Stimulated activated CD8-positive, alpha-beta memory T cell treated with anti-CD3 and anti-CD28 coated beads, Interleukin-4, amount 100 ng/mL, for 4 hours (primary cell): ENCODE results near the gene ACOX3.

Experiments
- DNase-seq, 2 donors: peaks; one replicate each; pipeline ENCODE4 v3.0.0-alpha.2; 2020; ENCODE audit warnings: low read depth in 2 of 2, low spot score in 1 of 2

ACOX3 gene

DNA sequence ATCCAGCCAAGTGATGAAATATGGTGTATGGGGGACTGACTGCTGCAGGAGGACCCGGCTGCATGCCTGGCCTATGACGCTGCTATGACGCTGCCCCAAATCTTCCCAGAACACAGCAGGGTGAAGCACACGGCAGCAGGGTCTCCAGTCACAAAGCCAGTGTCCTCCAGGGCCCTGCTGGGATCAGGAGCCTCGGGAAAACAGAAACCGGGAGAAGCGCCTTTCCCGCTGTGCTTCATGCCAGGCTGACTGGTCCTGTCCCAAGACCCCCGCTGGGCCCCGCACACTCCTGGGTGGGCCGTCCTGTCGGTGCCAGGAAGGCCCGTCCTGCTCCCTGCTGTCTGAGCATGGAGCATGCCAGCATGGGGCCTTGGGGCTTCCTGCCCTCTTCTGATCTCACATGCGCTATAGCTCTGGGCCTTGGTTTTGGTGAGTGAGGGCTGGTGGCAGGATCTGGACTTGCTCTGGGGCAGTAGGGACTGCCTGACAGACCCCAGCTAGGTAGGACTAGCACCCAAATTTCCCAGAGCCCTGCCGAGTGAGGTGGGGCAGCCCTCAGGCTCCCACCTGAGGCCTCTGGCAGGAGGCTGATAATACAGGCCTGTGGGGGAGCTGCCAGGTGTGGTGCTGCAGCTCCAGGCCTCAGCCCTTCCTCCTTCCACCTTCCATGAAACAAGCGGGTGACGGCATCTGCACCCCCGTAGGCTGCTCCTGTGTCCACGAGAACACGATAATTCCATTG is 64.0 kb downstream of the ACOX3 start:
- no peak for DNase-seq

DNA sequence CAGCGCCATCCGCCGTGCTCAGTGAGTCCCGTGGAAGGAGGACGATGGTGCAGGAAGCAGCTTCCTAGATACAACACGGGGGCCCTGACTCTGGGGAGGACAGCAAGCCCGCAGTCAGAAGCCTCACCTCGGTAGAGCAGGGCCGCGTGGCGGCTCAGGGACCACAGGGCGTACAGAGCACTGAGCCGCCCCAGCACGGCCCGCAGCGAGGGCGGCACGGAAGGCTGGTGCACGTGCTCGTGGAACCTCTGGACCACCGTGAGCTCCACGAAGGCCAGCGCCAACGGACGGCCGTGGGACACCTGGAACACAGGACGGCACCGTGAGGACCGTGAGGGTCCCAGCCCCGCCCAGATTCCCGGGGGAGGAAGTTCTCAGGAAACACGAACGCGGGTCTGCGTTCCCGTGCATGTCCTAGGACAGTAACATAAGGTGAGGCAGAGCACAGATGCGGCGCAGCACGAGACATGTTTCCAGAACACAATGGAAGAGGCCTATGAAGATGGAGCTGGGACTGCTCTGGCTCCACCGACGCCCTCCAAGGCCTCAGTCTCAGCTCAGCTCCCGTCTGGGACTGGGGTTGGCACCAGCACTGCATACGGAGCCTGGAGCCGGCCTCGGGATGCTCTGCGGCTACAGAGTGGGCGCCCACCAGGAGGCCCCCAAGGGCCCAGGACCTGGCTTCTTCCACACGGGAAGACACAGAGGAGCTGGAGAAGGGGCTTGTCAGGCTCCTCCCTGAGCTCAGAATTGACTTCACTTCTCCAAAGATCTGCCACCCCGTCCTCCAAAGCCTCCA is 65.5 kb downstream of the ACOX3 start:
- DNase-seq = no peak

DNA sequence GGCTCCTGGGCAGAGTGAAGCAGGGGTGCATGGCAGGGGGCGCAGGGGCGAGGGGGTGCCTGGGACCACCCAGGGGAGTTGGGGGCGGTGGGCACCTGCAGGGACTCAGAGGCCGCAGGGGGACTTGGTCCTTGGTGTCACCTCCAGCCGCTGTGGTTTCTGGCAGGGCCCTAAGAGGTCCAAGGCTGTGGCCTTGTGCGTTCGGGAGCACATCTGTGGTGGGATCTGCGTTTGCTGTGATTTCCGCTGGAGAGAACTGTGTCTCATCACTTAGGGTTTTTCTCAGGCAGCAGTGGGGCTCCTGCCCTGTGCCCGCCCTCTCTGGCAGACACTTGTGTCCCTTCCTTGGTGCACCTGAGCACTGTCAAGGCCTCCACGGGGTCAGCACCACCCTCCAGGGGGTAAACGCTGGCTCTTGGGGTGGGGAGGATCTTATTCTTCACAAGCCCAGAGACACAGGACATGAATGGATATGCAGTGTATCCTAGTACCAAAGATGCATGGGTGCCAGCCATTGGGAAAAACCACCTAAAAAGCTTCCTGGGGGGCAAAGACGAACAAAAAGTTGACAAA is 66.5 kb downstream of the ACOX3 start:
- no peak for DNase-seq

DNA sequence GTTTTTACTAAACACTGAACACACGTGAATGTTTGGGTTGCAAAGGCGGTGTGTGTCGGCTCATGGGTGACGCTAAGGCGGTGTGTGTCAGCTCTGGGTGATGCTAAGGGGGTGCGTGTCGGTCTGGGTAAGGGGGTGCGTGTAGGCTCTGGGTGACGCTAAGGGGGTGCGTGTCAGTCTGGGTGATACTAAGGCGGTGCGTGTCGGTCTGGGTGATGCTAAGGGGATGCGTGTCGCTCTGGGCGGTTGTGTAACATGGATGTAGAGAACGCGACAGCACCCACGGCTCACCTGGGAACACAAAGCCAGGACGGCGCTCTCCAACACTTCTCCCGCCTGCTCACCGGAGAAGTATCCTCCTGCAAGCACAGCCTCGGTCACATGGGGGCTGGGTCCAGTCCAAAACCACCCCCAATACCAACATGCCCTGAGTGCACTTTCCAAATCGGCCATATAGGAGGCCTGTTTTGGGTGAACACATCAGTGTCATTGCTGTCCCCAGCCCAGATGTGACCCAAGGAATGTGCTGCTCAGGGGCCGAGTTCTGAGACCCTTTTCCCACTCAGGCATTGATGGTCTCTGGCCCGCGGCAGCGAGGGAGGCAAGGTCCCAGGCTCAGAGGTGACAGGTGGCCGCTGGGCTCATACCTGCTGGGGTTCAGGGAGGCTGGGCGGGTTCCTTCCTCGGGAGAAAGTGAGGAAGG is 67.1 kb downstream of the ACOX3 start:
- no peak for DNase-seq

DNA sequence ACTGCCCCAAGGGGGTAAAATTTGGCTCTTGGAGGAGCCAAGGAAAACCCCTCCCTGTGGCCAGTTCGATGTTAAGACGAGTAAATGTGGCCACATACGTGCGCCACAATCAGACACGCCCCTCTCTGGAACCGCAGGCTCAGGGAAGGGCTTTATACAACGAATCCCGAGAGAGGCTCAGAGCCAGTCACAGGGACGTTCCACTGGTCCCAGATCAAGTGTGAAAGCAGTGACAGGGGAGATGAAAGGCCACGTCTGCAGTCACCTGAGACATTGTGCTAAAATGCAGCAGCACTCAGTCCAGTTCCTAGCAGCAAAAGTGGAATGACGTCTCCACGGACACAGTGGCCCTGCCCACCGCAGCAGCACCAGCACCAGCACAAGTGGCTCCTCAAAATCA is 68.0 kb downstream of the ACOX3 start:
- DNase-seq = no peak

- DNase-seq = no peak
Observed at GRCh38 chr4:8371596-8371995, 68.9 kb downstream of the ACOX3 start.

DNA sequence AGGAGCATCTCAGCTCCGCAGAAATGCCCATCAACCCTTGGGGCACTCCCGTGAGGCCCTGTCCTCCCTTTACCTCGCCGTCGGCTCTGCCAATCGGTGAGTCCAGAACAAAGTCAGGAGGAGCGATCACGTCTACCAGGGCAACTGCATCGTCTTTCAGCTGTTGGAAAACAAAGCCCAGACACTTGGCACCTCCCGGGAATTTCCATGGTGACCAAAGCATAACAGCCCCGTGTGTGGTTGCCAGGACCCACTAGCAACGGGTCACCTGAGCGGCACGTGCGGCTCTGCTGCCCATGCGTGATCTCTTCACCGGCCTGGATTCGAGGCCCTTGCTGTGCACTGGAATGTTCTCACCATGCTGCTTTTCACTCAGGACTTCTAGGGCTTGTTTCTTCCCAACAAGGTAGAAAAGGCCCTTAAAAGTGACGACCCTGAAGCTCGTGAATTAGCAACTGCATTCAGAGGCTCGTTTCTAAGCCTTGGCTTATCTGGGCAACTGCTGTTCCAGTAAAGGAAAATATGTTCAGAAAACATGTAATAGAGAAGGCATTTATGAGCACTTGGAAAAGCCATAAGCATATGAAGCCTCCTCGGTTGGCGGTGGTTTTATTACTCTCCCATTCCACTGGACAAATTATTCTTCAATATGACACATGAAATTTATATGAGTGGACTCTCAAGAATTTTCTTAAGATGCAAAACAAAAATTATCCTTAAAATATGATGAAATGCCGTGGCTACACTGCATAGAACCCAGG is 69.5 kb downstream of the ACOX3 start:
- DNase-seq = no peak

- DNase-seq = no peak
Observed at GRCh38 chr4:8370106-8370787, 70.3 kb downstream of the ACOX3 start.

DNA sequence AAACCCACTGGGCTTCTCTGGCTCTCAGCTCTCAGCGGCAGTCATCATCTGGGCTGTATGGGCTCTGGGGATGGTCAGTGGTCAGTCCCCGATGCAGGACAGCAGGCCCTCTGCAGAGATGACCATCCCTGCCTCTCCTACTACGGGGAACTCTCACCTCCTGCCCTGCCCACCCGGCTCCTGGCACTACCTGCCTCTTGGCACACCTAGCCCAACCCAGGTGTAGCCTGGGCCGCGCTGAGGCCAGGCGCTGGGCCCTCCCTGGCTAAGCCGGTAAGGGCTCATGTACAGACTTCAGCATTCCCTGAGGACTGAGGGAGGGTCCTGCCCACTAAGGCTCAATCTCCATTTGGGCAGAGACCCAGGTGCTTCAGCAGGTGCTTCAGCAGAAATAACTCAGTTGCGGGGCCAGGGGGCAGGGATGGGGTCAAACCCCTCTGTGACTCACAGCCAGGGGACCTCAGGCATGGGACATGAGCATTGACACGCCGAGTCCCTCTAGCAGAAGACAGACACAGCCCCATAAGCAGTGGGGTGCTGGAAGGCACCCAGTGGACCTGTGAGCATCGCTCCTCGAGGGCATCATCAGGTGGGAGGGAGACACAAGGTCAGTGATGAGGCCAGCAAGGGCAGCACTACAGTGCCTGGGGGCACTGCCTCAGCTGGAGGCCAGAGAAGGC is 71.0 kb downstream of the ACOX3 start:
- no peak for DNase-seq

- no peak for DNase-seq
Observed at GRCh38 chr4:8368998-8369397, 71.5 kb downstream of the ACOX3 start.

DNA sequence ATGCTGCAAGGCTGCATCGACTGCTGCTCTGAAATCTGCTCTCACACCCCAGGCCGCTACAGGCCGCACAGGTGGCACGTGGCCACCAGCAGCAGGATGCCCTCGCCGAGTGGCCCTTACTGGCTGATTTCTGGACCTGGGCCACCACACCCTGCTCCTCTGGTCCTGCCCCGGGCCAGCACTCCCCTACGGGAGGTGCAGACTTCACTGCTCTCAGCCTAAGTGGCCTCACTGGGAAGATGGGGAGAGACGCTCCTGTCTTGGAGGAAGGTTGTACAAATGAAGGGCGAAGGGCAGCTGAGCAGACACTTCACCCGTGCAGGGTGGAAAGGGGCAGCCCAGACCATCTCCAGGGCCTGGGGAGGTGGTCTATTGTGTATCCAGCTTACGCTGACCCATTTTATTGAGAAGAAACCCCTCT is 72.5 kb downstream of the ACOX3 start:
- no peak for DNase-seq

DNA sequence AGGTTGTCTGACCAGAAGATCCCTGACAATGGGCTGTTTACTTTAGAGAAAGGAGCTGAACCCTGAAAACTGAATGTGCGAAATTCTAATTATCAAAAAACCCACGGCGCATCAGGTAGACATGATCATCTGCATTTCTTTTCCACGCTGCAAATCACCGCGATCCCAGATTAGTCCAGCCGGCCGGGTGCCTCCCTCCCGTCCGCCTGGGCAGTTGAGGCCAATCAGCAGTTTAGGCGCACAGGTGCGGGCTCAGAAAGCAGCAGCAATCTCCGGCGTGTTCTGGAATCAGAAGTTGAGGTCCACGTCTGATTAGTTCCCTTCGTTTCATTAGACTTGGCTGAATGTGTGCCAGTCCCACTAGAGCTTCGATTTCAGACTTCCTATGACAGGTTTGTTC is 73.9 kb downstream of the ACOX3 start:
- DNase-seq = no peak

- DNase-seq = no peak
Observed at GRCh38 chr4:8365951-8366350, 74.6 kb downstream of the ACOX3 start.

DNA sequence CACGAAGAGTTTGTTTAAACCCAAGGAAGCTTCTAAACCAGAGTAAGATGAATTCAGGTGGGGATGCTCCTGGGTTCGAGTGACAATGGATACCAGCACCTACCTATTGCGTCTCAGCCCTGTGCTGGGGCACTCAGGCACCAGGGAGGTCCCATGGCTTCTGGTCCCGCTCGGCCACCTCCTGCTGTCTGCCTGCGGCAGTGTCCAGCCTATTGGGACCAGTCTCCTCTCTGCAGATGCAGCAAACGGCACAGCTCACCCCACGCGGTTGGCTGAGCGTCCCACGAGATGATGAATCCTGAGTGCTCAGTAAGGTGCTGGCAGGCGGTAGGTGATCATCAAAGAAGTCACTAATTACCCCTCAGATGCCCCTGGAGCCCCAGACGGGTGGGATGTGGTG is 75.2 kb downstream of the ACOX3 start:
- no peak for DNase-seq

DNA sequence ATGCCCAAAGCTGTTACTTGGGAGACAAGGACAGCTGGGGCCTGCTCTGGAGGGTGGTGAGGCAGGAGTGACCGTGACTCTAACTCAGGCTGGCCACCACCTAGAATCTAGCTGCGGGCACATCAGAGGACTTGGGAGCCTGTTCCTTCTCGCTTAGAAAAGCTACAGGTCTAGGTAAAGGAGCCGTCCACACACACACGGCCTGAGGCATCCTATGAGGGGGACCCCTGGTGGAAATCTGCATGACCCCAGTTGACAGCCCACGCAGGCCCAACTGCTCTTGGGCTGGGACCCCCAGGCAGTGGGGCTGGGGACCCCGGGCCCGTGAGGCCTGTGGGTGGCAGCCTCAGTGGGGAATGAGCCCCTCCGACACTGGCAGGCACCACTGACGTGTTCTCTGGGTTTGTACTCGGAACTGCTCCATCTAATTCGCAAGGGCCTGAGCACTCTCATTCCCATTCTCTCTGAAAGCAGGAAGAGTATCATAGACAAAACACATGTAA is 75.6 kb downstream of the ACOX3 start:
- no peak for DNase-seq

GRCh38 chr4:8364141-8364540 is 76.4 kb downstream of the ACOX3 start:
- DNase-seq = no peak

- DNase-seq = no peak
Observed at GRCh38 chr4:8362483-8362882, 78.0 kb downstream of the ACOX3 start.

DNA sequence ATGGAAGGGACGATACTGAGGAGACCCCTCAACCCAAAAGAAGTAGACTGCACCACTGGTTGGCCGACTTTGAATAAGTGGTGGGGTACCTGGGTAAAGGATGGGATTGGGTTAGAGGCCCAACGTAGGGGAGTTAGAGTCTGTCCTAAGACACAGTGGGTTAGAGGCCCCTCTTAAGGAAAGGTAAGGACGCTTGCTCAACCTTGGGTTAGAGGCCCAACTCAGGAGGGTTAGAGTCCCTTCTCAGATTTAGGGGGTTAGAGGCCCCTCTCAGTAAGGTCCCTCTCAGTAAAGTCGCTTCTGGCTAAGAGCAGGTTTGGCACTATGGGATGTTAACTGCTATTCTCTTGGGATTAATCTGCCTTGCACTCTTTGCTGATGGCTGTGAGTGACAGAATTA is 81.3 kb downstream of the ACOX3 start:
- DNase-seq = no peak

- DNase-seq = no peak
Observed at GRCh38 chr4:8356856-8357255, 83.7 kb downstream of the ACOX3 start.
